AG09319 (cell line): ENCODE results near the gene DYNLL2.

ENCODE experiments used
- DNase-seq: peaks from one replicate; pipeline ENCODE4 v3.0.0-alpha.2; 2010; ENCODE audit warnings: low read depth; ENCODE audit errors: extremely low read depth
- TF ChIP-seq, protein P1 (sequence below): IDR thresholded peaks from 2 replicates; pipeline ENCODE4 v1.5.1; 2011; ENCODE audit warnings: low read depth, mild to moderate bottlenecking, inconsistent platforms, low read length, moderate library complexity

Gene DYNLL2

DNA sequence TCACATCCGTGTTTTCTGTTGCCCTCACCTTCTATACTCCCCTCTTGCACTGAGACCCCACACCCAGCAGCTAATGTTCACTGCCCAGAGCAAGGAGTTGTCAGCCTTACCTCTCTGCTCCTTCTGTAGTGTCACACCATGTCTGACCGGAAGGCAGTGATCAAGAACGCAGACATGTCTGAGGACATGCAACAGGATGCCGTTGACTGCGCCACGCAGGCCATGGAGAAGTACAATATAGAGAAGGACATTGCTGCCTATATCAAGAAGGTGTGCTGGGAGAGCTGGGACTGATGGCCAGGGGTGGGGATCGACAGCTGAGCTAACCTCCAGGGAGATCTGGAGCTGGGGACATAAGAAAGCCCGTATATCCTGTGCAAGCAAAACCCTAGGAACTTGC, 3.7 kb downstream of the DYNLL2 start:
- no peak for DNase-seq
- TF ChIP-seq, protein P1, sequence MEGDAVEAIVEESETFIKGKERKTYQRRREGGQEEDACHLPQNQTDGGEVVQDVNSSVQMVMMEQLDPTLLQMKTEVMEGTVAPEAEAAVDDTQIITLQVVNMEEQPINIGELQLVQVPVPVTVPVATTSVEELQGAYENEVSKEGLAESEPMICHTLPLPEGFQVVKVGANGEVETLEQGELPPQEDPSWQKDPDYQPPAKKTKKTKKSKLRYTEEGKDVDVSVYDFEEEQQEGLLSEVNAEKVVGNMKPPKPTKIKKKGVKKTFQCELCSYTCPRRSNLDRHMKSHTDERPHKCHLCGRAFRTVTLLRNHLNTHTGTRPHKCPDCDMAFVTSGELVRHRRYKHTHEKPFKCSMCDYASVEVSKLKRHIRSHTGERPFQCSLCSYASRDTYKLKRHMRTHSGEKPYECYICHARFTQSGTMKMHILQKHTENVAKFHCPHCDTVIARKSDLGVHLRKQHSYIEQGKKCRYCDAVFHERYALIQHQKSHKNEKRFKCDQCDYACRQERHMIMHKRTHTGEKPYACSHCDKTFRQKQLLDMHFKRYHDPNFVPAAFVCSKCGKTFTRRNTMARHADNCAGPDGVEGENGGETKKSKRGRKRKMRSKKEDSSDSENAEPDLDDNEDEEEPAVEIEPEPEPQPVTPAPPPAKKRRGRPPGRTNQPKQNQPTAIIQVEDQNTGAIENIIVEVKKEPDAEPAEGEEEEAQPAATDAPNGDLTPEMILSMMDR = no peak

DNA sequence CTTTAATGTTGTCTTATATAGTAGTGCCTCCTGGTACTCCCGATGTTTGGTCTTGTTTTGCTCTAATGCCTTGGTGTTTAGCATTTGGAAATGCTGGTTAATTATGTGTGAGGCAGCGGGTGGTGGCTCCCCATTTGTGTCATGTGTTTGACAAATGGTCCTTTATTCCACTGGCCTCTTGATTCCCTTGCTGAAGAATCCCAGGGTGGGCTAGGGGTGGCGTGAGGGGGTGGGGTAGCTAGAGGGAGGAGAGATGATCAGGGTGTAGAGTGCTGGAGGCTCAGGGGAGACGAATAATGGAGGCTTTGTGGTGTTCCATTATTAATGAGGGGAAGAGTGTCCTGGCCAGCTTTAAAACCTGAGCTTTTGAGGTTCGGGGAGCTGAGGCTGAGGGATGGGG, 5.4 kb downstream of the DYNLL2 start:
- DNase-seq = no peak
- TF ChIP-seq, protein P1 = no peak

DNA sequence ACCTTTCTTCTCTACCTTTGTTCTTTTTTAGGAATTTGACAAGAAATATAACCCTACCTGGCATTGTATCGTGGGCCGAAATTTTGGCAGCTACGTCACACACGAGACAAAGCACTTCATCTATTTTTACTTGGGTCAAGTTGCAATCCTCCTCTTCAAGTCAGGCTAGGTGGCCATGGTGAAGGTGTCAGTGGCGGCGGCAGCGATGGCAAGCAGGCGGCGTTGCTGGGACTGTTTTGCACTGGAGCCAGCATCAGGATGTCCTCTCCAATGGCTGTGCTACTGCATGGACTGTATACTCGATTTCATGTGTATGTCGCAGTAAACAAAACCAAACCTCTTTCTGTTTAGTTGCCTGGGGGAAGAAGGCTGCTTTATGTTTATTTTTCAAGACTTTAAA, 5.9 kb downstream of the DYNLL2 start:
- DNase-seq = no peak
- TF ChIP-seq, protein P1 = no peak

DNA sequence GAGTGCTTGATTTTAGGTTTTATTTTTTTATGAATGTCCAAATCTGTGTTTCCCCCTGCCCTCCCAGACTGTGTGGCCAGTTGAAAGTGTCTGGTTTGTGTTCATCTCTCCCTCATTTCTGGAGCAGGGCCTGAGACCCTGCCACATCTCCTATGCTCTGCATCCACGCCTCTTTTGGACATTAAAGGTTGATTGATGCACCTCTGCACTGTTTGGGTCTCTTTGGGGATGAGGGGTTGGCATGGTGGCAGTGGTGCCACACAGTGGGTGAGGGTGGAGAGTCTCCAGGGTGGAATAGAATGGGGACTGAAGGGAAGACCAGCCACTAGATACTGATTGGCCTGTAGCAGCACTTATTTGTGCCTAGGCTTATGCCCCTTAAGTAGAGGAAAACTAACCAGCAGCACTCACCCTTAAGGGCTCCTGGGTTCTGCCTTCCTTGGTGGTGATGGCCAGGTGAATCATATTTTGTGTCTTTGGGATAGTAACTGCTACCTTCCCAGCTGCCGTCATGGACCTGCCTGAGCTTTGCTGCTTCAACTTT, 7.9 kb downstream of the DYNLL2 start:
- DNase-seq = no peak
- TF ChIP-seq, protein P1 = no peak

DNA sequence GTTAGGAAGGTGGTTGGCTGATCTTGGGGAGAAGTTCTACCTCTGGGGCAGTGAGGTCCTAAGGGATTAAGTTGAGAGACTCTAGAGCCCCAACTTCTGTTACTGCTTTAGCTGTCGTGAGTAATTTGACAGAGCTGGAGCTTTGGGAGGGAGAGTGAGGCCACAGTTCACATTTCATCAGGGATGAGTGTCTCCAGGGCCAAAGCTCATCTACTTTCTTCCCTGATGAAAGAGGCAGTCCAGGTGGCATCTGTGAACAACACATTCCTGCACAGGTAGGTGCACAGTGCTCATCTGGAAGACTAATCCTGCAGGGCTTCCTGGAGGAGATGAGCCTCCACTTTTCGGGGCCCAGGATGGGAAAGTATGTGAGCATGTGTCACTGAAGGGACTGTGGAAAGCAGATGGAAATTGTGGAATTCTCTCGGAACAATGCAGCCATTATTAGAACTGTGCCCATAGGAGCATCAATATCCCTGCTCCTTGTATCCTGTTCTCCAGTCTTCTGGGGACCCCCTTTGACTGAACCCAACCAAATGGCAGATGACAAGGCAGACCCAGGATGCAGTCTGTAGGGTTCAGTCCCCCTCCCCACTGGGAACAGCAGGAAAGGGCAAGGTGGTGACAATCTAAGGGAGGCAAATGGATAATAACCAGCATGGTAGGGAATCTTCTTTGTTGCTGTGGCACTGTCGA, 9.0 kb downstream of the DYNLL2 start:
- TF ChIP-seq, protein P1 = no peak
- DNase-seq = no peak

DNA sequence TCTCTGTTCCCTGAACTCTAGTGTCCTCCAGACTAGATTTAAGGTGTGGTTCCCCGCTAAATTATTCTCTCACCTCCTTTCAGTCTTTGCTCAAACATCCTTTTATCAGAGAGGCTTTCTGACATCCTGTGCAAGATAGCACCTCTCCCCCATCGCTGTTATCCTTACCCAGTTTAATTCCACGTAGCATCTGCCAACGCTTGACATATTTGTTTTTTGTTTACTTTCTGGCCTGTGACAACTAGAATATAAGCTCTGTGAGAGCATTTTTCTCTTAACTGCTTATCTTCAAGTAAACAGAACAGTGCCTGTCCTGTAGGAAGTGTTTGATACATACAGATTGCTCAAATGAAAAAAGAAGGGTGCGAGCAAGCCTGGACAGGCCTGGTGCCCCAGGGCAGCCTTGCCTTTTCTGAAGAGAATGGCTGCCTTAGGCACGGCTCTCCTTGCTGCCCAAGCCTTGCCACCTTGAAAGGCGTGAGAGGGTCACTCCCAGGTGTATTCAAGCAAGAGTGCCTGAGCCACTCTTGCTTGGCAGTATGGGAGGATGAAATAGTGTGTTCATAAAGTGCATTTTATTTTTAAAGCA, 9.7 kb downstream of the DYNLL2 start:
- TF ChIP-seq, protein P1 = no peak
- DNase-seq = no peak

DNA sequence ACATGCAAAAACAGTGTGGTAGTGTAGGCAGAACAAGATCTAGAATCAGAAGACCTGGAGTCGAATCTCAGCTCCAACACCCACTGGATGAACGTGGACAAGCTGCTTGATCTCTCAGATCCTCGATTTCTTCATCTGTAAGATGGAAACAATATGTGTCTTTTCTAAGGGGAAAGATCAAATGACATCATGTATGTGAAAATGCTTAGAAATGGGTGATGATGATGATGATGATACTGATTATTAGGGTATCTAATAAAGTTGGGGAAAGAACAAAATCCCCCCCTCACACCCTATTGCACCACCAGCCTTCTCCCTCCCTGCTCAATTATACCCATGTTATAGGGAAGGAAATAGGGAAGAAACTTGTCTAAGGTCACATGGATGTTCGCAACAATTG, 10.9 kb downstream of the DYNLL2 start:
- no peak for DNase-seq
- TF ChIP-seq, protein P1 = no peak
